ENCODE data around the gene GRIFIN.
"Not testable (repeated sequence)": the region's sequence is repeated elsewhere in the genome, so short reads cannot be mapped to it uniquely, and the experiment has no call there.

GRIFIN gene

GRCh38 chr7:2480070-2480408 lies 3.8 kb upstream of the GRIFIN start:
- no peak for DNase-seq (ENCODE audit: extremely low read depth in 1 of 2, low read depth in 1 of 2)

GRCh38 chr7:2479276-2480069 lies 3.3 kb upstream of the GRIFIN start:
- no peak for DNase-seq (ENCODE audit: extremely low read depth in 1 of 2, low read depth in 1 of 2)

- DNase-seq (ENCODE audit: extremely low read depth in 1 of 2, low read depth in 1 of 2): no peak
Observed at GRCh38 chr7:2478800-2479199, 2.6 kb upstream of the GRIFIN start.

- no peak for DNase-seq (ENCODE audit: extremely low read depth in 1 of 2, low read depth in 1 of 2)
Observed at GRCh38 chr7:2478399-2478785, 2.2 kb upstream of the GRIFIN start.

- peak; percentile 29 to 30 for DNase-seq (ENCODE audit: extremely low read depth in 1 of 2, low read depth in 1 of 2)
Observed at GRCh38 chr7:2477447-2478398, 1.5 kb upstream of the GRIFIN start.

GRCh38 chr7:2476776-2477446 lies 713 bp upstream of the GRIFIN start:
- DNase-seq (ENCODE audit: extremely low read depth in 1 of 2, low read depth in 1 of 2): no peak

GRCh38 chr7:2475678-2476015 lies 551 bp downstream of the GRIFIN start:
- no peak for DNase-seq (ENCODE audit: extremely low read depth in 1 of 2, low read depth in 1 of 2)

GRCh38 chr7:2474813-2475677 lies 1.2 kb downstream of the GRIFIN start:
- no peak for DNase-seq (ENCODE audit: extremely low read depth in 1 of 2, low read depth in 1 of 2)

GRCh38 chr7:2474224-2474623 lies 2.0 kb downstream of the GRIFIN start:
- no peak for DNase-seq (ENCODE audit: extremely low read depth in 1 of 2, low read depth in 1 of 2)

- DNase-seq (ENCODE audit: extremely low read depth in 1 of 2, low read depth in 1 of 2): no peak
Observed at GRCh38 chr7:2473496-2474180, 2.6 kb downstream of the GRIFIN start.

- no peak for DNase-seq (ENCODE audit: extremely low read depth in 1 of 2, low read depth in 1 of 2)
Observed at GRCh38 chr7:2472739-2473138, 3.5 kb downstream of the GRIFIN start.

GRCh38 chr7:2471396-2471795 lies 4.8 kb downstream of the GRIFIN start:
- no peak for DNase-seq (ENCODE audit: extremely low read depth in 1 of 2, low read depth in 1 of 2)

GRCh38 chr7:2471022-2471329 lies 5.2 kb downstream of the GRIFIN start:
- no peak for DNase-seq (ENCODE audit: extremely low read depth in 1 of 2, low read depth in 1 of 2)

- DNase-seq (ENCODE audit: extremely low read depth in 1 of 2, low read depth in 1 of 2): no peak
Observed at GRCh38 chr7:2470204-2471021, 5.8 kb downstream of the GRIFIN start.

- DNase-seq (ENCODE audit: extremely low read depth in 1 of 2, low read depth in 1 of 2): not testable (repeated sequence)
Observed at GRCh38 chr7:2469460-2470203, 6.6 kb downstream of the GRIFIN start.

- DNase-seq (ENCODE audit: extremely low read depth in 1 of 2, low read depth in 1 of 2): no peak
Observed at GRCh38 chr7:2468227-2468626, 8.0 kb downstream of the GRIFIN start.

- DNase-seq (ENCODE audit: extremely low read depth in 1 of 2, low read depth in 1 of 2): no peak
Observed at GRCh38 chr7:2466675-2467074, 9.5 kb downstream of the GRIFIN start.

- DNase-seq (ENCODE audit: extremely low read depth in 1 of 2, low read depth in 1 of 2): no peak
Observed at GRCh38 chr7:2465928-2466327, 10.3 kb downstream of the GRIFIN start.

- no peak for DNase-seq (ENCODE audit: extremely low read depth in 1 of 2, low read depth in 1 of 2)
Observed at GRCh38 chr7:2462731-2463130, 13.5 kb downstream of the GRIFIN start.
